ENCODE data around the gene RDH14. TPM values are rescaled to one million over a fixed set of nuclear protein-coding genes. Genes with fewer than 3 reads are reported as not detected.

The RDH14 gene
- 10 to 100 TPM; 20.2 to 23.8 TPM for total RNA-seq

GRCh38 chr2:18560031-18560796 is at the start of gene RDH14:
Gene RDH14 (minus strand): TSS chr2:18560653. CDS start chr2:18560572, 81 bp downstream.
- peak; percentile 96 for DNase-seq
- Histone ChIP-seq H3K9ac (ENCODE audit: low read depth in 2 of 2, low read length in 2 of 2) (peak within 1 kb of the TSS; percentile 66 to 91), H3K36me3 (no peaks in the 10 kb centered on the region), H3K27ac (peak within 1 kb of the TSS; percentile 96), H3K9me3 (no peaks in the 10 kb centered on the region), H3K4me1 (no peaks in the 10 kb centered on the region), H3K27me3 (no peaks in the 10 kb centered on the region), H3K4me3 (peak within 1 kb of the TSS; percentile 90)
- TF ChIP-seq CTCF (IDR thresholded peaks at IDR 0.05): no peak
- intact Hi-C loops (cut with DNase I): no loop called here

GRCh38 chr2:18610090-18610489 is 49.6 kb upstream of the RDH14 start:
- intact Hi-C loops (cut with DNase I): no loop called here
- no peak overlapping the region for H3K27ac ChIP-seq
- no peak overlapping the region for H3K4me3 ChIP-seq
- DNase-seq: no peak
- no peaks in the 10 kb centered on the region for H3K9me3 ChIP-seq
- H3K27me3 ChIP-seq: no peaks in the 10 kb centered on the region
- no peak overlapping the region for H3K9ac ChIP-seq (ENCODE audit: low read depth in 2 of 2, low read length in 2 of 2)
- no peaks in the 10 kb centered on the region for H3K4me1 ChIP-seq
- H3K36me3 ChIP-seq: no peaks in the 10 kb centered on the region
- TF ChIP-seq CTCF (IDR thresholded peaks at IDR 0.05): no peak

GRCh38 chr2:18605115-18605514 is 44.7 kb upstream of the RDH14 start:
- H3K4me3 ChIP-seq: no peak overlapping the region
- no peak overlapping the region for H3K9ac ChIP-seq (ENCODE audit: low read depth in 2 of 2, low read length in 2 of 2)
- no peaks in the 10 kb centered on the region for H3K9me3 ChIP-seq
- intact Hi-C loops (cut with DNase I): no loop called here
- no peaks in the 10 kb centered on the region for H3K36me3 ChIP-seq
- H3K4me1 ChIP-seq: no peaks in the 10 kb centered on the region
- no peaks in the 10 kb centered on the region for H3K27me3 ChIP-seq
- TF ChIP-seq CTCF (IDR thresholded peaks at IDR 0.05): no peak
- no peak overlapping the region for H3K27ac ChIP-seq
- DNase-seq: no peak

GRCh38 chr2:18604531-18604885 is 44.1 kb upstream of the RDH14 start:
- intact Hi-C loops (cut with DNase I): no loop called here
- no peak for DNase-seq

GRCh38 chr2:18603854-18604530 is 43.5 kb upstream of the RDH14 start:
- TF ChIP-seq CTCF (IDR thresholded peaks at IDR 0.05): no peak
- Histone ChIP-seq H3K4me3 (no peak overlapping the region), H3K9ac (ENCODE audit: low read depth in 2 of 2, low read length in 2 of 2) (no peak overlapping the region), H3K27ac (no peak overlapping the region), H3K27me3 (no peaks in the 10 kb centered on the region), H3K4me1 (no peaks in the 10 kb centered on the region), H3K9me3 (no peaks in the 10 kb centered on the region), H3K36me3 (no peaks in the 10 kb centered on the region)
- DNase-seq: no peak
- intact Hi-C loops (cut with DNase I): no loop called here

More at GRCh38 chr2:18604531-18604885, 44.1 kb upstream of the RDH14 start:
- H3K27ac ChIP-seq: no peak overlapping the region
- no peak for TF ChIP-seq CTCF (IDR thresholded peaks at IDR 0.05)
- no peaks in the 10 kb centered on the region for H3K36me3 ChIP-seq
- H3K4me3 ChIP-seq: no peak overlapping the region
- H3K4me1 ChIP-seq: no peaks in the 10 kb centered on the region
- H3K9me3 ChIP-seq: no peaks in the 10 kb centered on the region
- H3K27me3 ChIP-seq: no peaks in the 10 kb centered on the region
- H3K9ac ChIP-seq (ENCODE audit: low read depth in 2 of 2, low read length in 2 of 2): no peak overlapping the region
